Stimulated activated CD8-positive, alpha-beta memory T cell treated with anti-CD3 and anti-CD28 coated beads, Interleukin-7, amount 100 ng/mL, for 24 hours (primary cell): ENCODE data around the gene GPR32.
"Not testable (repeated sequence)": the region's sequence is repeated elsewhere in the genome, so short reads cannot be mapped to it uniquely, and the experiment has no call there.

Experiments used
- DNase-seq: peaks from one replicate; pipeline ENCODE4 v3.0.0-alpha.2; 2020; ENCODE audit warnings: low read depth

Gene GPR32, protein sequence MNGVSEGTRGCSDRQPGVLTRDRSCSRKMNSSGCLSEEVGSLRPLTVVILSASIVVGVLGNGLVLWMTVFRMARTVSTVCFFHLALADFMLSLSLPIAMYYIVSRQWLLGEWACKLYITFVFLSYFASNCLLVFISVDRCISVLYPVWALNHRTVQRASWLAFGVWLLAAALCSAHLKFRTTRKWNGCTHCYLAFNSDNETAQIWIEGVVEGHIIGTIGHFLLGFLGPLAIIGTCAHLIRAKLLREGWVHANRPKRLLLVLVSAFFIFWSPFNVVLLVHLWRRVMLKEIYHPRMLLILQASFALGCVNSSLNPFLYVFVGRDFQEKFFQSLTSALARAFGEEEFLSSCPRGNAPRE

DNA sequence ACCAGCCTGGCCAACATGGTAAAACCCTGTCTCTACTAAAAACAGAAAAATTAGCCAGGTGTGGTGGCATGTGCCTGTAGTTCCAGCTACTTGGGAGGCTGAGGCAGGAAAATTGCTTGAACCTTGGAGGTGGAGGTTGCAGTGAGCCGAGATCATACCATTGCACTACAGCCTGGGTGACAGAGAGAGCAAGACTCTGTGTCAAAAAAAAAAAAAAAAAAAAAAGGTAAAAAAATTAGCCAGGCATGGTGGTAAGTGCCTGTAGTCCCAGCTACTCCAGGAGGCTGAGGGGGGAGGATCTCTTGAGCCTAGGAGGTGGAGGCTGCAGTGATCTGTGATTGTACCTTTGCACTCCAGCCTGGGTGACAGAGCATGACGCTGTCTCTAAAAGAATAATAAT is at the start of gene GPR32:
TSS of gene GPR32 (plus strand) at position 301 of the 400 bp plus-strand sequence. CDS start 137 bp downstream, outside the sequence.
- not testable (repeated sequence) for DNase-seq

DNA sequence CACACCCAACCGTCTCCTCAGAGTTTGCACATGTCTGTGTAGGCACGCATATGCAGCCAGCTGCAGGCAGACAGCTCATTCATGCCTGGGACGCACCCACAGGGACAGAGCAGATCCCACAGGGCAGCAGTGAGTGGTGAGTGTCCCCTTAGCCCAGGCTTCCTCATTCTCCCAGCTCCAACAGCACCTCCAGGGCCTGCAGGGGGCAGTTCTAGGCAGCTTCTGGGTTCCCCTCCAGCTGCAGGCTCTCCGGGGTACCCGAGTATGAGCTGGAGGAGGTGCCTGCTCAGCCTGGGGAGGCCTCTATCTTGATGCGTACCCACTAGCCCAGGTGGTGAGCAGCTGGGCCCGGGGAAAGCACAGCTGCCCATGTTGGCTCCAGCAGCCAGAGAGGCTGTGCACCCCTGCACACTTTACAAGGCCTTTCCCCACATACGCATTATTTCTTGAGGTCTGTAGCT is 49.3 kb upstream of the GPR32 start:
- DNase-seq: no peak

DNA sequence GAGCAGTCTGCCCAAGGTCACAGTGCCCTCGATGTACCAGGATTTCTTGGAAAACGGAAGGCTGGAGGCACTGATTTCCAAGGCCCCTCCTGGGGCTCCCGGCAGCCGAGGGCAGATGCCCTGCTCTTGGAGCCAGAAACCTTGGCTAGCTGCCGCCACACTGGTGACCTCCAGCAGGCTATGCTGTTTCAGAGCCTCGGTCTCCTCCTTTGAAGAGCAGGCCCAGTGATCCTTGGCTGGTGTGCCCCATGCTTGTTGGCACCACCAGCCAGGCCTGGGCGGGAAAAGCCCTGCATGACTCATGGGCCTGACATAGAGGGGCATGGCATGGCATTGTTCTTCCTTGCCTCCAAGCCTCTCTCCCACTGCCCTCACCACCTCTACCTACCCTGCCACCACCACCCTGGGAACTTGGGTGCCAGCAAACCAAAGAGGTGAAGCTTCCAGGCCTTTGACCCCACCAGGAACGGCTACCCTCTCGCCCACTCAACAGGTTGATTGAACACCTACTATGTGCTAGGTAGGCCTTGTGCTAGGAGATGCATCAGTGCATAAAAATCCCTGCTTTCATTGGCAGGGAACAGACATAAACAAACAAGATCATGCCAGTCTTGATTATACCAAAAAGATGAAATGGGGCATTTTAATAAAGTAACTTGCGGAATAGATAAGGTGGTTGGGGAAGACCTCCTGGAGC is 48.7 kb upstream of the GPR32 start:
- DNase-seq: no peak

DNA sequence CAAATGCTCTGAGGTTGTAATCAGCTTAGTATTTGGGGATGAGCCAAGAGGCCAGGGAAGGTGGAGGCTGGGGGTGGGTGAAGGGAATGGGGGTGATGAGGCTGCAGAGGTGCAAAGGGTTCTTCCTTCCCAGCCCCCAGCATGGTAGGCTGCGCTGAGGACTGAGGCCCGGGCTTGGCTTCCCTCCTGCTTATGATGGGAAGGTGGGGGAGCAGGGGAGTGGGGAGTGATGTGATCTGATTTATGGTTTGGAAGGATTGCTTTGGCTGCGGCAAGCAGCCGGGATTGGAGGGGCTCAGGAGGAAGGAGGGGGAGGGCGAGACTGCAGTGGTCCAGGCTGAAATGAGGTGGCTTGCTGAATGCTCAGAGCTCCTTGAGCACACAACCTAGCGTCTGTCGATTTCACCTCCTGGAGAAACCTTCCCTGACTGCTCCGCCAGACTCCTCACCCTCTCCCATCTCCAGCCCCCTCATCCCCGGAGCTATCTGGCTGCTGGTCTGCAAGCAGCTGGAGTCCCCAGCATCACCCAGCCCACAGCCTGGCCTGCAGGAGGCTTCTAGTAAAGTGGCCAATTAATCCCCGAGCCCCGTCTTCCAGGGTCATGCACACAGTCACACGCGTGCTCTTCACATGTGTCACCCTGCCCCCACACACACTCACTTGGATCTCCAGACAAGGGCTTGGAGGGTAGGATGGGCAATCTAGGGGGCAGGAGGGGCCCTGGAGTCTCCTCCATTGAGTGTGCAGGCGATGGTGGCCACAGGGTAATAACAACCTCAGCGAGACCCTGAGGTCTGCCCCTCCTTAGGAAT is 47.9 kb upstream of the GPR32 start:
- DNase-seq: no peak

DNA sequence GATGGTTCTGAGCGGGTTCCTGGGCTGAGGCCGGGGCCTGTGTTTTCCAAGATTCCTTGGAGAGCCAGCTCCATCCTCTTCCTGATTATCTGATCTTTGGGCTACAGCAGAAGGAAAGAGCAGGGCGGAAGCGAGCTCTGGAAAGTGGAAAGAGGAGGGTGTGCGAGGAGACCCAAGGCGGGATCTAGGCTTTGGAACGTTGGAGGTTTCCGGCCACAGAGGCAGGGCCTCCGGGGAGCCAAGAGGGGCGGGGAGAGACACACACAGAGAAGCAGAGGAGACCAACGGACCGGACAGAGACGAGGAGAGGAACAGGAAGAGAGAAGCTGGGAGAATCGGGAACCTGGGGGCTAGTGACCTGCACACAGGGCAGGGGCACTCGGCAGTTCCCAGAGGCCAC is 47.2 kb upstream of the GPR32 start, which contains the start of gene CLEC11A:
TSS of gene CLEC11A (plus strand) at position 296 of the 400 bp plus-strand sequence. CDS start 162 bp downstream, outside the sequence.
- no peak for DNase-seq

DNA sequence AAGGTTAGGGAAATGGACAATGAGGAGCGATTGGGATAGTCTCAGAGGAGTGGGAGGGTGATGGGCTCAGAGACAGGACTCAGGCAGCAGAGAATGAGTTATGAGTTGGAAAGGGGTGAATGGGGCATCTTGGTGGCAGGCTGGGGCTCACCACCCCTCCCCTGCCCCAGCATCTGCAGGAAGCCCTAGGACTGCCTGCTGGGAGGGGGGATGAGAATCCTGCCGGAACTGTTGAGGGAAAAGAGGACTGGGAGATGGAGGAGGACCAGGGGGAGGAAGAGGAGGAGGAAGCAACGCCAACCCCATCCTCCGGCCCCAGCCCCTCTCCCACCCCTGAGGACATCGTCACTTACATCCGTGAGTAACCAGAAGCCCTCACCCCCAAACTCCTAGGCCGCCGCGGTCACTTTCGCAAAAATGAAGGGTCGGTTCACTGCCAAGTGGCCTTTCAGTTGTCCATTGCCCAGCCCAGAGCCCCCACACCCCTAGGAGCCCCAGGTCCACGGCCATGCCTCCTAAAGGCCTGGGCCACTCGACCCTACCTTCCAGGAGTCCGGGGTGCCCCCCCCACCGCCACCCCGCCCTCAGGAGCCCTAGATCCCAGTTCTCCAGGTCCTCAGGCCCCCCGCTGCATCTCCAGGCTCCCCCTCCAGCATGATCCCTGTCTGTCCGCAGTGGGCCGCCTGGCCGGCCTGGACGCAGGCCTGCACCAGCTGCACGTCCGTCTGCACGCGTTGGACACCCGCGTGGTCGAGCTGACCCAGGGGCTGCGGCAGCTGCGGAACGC is 46.3 kb upstream of the GPR32 start:
- no peak for DNase-seq

DNA sequence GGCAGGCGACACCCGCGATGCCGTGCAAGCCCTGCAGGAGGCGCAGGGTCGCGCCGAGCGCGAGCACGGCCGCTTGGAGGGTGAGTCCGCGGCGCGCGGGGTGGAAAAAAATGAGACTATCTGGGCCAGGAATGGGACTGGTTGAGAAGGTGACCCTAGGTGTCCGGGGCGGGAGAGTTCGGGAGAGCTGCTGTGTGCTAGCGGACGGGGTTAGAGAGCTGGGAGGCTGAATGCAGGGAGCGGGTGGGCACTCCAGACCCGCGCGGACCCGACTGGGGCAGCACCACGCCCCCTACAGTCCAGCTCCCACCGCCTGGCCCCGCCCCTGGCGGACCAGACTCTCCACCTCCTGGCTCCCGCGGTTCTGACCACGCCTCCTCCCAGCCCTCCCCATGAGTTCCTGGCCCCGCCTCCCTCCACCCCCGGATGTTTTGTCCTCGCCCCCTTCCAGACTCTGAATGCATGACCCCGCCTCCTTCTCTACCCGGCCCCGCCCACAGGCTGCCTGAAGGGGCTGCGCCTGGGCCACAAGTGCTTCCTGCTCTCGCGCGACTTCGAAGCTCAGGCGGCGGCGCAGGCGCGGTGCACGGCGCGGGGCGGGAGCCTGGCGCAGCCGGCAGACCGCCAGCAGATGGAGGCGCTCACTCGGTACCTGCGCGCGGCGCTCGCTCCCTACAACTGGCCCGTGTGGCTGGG is 45.6 kb upstream of the GPR32 start:
- DNase-seq: peak; percentile 93

DNA sequence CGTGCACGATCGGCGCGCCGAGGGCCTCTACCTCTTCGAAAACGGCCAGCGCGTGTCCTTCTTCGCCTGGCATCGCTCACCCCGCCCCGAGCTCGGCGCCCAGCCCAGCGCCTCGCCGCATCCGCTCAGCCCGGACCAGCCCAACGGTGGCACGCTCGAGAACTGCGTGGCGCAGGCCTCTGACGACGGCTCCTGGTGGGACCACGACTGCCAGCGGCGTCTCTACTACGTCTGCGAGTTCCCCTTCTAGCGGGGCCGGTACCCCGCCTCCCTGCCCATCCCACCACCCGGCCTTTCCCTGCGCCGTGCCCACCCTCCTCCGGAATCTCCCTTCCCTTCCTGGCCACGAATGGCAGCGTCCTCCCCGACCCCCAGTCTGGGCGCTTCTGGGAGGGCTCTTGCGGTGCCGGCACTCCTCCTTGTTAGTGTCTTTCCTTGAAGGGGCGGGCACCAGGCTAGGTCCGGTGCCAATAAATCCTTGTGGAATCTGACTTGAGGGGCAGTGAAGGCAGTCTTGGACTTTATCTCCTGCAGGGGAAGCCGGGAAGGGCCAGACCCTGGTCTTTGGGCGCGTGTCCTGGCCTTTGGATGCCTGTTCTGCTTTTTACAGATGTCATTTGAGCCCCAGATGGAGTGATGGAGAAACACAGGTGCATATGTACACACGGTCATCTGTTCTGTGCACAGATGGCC is 44.9 kb upstream of the GPR32 start:
- DNase-seq: peak; percentile 29

DNA sequence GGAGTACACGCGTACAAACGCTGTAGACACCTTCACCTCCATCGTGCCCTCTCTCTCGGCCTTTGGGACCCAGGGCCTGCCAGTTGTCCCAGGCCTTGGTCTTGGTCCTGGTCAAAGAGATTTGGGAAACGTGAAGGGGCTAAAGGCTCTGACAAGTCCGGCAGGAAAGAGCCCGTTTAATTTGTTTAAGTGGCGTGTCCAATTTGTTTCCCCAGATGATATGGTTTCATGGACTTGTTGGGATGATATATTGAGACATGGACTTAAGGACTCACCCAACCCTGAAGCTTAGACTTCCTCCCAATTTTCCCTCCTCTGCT is 44.4 kb upstream of the GPR32 start:
- no peak for DNase-seq

DNA sequence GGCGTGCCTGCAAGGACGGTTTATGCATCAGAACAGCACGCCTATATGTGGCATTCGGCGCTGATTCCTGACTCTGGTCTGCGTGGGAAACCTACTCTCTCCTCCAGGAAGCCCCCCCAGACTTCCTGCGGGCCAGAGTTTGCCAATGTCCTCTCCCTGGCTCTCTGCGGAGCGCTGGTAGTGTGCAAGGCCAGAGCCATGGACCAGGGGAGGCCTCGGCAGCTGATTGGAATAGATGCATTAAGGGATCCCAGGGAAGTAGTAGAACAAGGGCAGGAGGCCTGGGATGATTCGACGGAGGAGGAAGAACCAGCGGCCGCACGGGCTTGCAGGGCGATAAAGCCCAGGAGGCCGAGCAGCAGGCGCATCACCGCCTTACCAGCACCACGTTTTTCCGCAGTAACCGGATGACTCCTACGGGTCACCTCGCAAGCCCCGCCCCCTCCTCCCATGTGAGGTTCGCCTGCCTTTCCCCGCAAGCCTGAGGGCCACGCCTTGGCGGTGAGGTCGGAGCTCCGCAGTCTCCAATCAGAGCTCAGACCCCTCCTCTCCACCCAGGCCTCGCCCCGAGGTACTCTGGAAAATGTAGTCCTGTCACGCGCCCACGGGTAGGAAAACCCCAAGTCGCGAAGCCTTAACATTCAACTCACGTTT is 42.1 kb upstream of the GPR32 start:
- peak; percentile 59 for DNase-seq

DNA sequence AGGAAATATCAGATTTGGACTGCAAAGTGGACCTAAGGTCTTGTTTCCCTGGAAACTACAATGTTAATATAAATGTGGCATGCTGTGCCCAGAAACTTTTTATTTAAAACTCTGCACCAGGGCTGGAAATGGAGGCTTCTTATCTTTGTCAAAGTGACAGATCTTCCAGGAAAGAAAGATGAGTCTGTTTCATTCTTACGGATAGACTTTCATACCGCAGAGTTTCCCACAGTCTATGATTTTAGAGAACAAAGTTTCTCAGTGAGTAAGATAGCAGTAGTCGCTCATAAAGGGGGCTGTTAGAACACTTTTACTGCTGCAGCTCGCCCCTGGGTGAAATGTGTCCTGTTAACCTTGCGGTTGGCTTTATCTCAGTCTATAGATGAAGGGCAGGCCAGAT is 40.4 kb upstream of the GPR32 start:
- no peak for DNase-seq

DNA sequence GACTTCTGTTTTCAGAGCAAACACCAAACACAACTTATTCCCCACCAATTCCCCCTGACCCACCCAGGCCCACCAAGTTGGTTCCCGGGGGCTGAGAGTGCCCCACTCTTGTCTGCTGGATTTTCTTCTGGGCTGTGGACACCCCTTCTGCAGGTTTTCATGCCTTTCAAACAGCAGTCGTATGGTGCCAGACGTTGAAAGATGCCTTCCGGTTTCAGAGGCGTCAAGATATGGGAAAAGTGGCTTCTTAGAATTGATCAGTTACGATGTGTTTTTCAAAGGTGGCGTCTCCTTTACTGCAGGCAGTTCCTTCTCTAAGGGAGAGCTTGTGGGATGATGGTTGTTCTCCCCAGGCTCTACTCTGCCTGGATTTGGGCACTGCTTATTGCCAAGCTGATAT is 34.4 kb upstream of the GPR32 start:
- no peak for DNase-seq

DNA sequence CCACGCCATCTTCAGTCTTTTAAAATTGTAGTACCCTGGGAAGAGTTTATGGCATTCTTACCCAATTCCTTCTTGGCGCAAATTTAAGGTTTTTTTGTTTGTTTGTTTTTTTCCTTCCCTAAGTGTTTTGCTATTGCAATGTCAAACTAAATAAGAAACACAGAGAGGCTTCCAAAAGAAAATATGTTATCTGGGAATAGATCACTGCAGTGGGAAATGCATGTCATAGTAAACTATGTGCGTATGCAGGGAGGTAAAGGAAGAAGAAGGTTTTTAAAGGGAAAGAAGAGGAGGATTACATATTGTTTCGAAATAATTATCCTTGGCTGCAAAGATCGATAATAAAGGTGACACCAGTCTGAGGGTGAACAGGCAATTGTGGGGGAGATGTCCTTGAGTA is 33.9 kb upstream of the GPR32 start:
- no peak for DNase-seq

DNA sequence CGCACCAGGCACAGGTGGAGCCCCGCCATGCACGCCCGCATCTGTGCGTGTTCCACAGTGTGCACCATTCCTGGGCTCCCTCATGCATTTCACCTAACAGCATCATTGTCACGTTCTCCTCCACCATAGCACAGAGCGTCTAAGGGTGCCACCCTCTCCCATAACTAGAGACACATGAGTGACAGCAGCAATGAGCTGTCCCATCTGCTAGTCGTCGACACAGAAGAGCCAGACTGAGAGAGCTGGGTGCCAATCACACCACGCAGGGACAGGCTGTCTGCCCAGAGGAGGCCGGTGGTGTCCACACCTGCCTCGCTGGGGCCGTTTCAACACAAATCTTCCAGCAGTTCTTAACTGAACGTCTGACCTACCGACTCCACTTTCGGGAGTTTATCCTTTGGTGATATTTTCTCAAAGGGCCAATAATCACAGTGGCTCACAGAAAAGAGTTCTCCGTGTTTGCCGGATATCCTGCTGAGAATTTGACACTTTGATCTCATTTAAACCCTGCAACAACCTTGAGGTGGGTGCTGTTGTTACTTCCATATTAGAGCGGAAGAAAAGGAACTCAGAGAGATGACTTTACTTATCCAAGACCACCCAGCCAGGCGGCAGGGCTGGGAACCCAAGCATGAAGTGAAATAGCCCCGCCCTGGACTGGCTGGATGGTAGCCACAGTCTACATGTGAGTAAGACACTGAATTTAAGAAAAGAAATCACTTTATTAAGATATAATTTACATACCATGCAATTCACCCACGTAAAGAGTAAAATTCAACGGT is 30.9 kb upstream of the GPR32 start:
- no peak for DNase-seq

DNA sequence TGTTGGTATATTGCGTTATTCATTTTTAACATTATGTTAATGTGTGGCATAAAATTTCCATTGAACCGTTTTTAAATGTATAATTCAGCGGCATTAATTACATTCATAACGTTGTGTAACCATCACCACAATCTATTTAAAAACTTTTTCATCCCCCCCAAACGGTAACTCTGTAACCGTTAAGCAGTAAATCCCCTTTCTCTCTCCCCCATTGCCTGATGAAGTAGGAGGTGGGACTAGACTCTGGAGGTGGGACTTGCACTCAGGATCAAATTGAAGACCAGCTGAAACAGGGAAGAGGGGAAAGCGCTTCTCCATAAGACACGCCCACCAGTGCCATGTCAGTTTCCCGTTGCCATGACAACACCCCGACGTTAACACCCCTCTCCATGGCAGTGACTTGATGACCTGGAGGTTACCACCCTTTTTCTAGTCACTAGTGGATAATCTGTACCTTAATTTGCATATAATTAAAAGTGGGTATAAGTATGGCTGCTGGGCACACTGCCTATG is 30.3 kb upstream of the GPR32 start:
- no peak for DNase-seq

DNA sequence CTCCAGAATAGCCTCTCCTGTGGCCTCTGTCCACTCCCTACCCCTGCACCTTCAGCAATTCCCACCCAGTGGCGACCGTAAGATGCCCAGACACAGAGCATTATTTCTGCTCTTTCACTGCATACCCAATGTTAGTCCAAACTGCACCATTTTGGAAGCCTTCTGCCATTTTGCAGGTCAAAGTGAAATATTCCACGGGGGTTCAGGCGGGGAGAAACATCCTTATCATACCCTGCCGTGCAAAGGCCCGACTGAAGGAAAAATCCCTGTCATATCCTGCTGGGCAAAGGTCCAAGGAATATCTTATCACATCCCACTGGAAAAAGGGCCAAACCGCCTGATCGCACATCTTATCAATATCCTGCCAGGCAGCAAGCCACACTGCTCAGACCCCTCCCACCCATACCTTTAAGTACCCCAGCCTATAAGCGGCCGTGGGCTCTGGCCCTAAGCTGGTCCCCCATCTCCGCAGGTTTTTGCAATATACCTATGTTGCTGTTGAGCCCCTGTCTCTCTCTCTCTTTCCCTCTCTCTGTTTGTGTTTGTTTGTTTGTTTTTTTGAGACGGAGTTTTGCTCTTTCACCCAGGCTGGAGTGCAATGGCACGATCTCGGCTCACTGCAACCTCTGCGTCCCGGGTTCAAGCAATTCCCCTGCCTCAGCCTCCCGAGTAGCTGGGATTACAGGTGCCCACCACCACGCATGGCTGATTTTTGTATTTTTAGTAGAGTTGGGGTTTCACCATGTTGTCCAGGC is 28.9 kb upstream of the GPR32 start:
- no peak for DNase-seq

DNA sequence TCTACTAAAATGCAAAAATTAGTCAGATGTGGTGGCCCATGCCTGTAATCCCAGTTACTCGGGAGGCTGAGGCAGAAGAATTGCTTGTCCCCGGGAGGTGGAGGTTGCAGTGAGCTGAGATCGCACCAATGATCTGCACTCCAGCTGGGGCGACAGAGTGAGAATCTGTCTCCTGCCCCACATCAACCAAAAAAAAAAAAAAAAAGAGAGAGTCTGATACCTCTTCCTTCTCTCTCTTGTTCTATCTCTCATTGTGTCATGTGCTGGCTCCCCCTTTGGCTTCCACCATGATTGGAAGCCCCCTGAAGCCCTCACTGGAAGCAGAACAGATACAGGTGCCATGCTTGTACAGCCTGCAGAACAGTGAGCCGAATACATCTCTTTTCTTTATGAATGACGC is 26.7 kb upstream of the GPR32 start:
- no peak for DNase-seq

DNA sequence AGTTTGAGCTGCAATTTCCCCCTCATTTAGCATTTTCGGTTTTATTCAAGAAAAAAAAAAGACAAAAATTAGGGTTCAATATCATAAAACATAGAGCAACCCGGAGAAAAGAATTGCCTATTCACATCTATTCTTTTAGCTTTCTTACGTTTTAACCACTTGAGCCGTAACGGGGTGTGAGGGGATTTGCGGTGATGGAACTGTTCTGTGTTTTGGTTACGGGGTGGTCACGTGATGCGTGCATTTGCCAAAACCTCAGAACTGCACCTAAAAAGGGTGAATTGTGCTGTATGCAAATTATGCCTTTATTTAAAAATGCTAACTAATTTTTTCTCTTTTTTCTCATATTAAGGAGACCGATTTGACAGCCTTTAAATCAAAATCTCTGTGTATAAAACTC is 25.0 kb upstream of the GPR32 start:
- DNase-seq: no peak
